Activated T-helper 9 cell treated with anti-CD3 and anti-CD28 coated beads, Interleukin-2, amount 50 U/mL, for 16 hours (primary cell): ENCODE data around the gene APOB.
"Not testable (repeated sequence)": the region's sequence is repeated elsewhere in the genome, so short reads cannot be mapped to it uniquely, and the experiment has no call there.

ENCODE experiments used
- DNase-seq: peaks from one replicate; pipeline ENCODE4 v3.0.0-alpha.2; 2020; ENCODE audit warnings: low read depth

Gene APOB

GRCh38 chr2:21033237-21034155 is 10.4 kb downstream of the APOB start:
- no peak for DNase-seq

- no peak for DNase-seq
Measured at GRCh38 chr2:21032338-21033236, 11.3 kb downstream of the APOB start.

DNA sequence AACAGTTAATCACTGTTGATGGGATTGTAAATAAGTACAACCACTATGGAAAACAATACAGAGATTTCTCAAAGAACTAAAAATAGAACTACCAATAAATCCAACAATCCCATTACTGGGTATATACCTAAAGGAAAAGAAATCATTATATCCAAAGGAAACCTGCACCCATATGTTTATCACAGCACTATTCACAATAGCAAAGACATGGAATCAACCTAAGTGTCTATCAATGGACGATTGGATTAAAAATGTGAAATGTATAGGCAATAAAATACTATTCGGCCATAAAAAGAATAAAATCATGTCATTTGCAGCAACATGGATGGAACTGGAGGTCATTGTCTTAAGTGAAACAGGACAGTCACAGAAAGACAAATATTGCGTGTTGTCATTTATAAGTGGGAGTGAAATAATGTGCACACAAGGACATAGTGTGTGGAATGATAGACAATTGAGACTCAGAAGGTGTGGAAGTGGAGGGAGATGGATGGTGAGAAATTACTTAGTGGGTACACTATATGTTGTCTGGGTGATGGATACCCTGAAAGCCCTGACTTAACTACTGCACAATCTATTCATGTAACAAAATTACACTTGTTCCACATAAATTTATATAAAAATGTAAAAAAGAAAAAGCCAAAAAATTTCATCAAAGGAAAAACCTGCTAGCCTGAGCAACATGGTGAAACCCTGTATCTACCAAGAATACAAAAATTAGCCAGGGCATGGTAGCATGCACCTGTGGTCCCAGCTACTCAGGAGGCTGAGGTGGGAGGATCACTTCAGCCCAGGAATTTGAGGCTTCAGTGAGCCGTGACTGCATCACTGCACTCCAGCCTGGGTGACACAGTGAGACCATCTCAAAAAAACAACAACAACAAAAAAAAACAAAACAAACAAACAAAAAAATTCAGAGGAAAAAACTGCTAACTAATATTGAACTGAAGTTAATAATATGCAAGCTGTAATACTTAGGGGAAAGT is 12.6 kb downstream of the APOB start:
- no peak for DNase-seq

DNA sequence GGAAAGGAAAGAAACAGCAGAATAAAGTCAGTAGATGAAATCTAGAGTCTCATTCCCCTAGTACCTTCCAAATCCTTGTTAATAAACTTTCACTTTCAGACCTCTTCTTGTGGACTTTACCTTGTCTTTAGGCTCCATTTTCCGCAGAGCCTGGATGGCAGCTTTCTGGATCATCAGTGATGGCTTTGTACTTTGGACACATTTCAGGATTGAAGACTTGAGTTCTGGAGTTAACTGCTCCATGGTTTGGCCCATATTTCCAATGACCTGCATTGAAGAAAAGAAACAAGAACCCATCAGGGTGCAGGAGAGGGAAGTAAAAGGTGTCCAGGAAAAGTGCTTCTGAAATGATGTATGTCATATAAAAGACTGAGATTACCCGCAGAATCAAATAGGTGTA is 14.4 kb downstream of the APOB start:
- DNase-seq: no peak

GRCh38 chr2:21028951-21029350 is 14.9 kb downstream of the APOB start:
- DNase-seq: not testable (repeated sequence)

DNA sequence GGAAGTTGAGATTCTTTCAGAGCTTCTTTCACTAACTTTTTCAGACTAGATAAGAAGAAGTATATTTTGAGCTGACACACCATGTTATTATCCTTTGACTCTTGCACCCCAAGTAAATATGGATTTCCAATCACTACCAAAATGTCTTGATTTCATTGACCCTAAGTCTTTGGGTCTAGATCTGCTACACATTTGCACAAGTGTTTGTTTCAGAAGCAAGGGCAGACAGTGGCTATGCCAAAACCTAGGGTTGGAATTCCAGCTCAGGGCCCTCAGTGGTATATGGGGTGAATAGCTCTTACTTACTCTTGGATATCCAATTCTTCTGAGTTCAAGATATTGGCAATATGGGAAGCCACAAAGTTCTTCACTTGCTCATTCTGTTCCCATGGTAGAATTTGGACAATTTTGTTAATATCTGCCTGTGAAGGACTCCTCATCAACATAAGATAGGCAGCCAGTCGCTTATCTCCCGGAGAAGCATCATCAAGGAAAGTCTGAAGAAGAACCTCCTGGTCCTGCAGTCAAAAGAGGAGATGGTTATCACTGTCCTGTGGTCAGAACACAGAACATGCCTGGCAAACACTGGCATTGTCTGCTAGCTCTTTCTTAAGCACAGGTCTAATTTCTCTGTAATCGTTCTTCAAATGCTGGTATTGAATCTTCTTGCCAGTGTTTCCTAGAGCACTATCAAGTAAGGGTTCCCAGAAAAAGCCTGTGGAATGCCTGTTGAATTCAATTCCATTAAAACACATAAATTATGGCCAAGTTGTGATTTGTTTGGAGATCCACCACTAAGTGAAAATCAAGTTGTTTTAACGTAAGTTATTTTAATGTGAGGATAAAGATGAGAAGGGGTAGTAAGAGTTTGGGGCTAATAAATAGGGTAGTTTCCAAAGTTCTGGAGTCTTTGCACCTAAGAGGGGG is 15.6 kb downstream of the APOB start:
- DNase-seq: no peak

DNA sequence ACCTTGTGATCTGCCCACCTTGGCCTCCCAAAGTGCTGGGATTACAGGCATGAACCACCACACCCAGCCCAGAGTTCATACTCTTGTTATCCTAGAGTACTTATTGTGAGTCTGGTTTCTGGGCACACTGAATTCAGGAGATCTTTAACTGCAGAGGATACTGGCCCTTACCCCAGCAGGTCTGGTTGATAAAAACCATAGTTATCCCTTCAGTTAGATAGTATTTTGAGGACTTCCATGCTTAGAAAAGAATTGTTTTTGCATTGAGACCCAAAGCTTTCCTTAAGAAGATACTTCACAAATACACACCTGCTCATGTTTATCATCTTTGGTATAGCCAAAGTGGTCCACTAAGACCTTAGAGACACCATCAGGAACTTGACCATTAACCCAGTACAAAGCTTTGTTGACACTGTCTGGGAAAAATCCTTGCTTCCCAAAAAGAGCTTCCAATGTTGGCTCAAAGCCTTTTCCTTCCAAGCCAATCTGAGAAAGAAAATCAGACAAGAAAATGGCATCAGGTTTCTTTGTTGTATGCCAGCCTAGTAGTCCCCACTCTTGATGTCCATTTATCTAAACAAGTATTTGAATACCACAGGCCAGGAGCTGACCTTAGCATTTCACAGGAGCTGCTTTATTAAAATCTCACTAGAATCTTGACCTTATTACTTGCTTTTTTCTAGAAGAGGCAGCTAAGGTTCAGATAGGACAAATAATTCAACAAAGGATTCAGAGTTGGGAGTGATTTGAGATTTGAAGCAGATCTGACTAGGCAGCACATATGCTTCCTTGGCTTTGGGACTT is 17.2 kb downstream of the APOB start:
- DNase-seq: no peak

- DNase-seq: no peak
Measured at GRCh38 chr2:21025690-21026478, 18.0 kb downstream of the APOB start.

DNA sequence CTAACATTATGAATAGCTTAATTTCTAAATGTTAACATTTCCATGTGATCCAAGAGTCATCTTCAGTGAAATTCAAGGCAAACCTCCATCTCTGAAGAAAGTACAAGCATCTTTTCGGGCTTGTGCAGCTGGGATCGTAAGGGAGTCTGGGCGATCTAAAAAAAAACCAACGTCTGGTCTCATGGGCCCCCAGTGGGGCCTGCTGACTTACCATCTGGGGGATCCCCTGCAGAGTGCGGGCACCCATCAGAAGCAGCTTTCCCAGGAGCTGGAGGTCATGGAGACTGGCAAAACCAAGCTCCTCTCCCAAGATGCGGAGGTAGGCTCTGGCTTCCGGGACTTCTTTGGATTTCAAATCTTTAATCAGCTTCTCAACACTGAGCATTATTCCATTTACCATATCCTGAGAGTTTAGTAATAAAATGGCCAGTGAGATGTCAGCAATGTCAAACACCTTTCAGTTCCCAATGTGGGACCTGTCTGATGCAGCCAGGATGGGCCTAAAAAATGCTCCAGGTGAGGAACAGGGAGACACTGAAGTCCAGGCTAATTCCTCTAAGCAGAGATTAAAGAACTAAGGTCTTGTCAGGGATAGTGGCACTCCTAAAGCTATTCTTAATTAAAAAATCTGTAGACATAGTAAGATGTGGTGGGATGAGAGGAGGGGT is 19.0 kb downstream of the APOB start:
- no peak for DNase-seq

DNA sequence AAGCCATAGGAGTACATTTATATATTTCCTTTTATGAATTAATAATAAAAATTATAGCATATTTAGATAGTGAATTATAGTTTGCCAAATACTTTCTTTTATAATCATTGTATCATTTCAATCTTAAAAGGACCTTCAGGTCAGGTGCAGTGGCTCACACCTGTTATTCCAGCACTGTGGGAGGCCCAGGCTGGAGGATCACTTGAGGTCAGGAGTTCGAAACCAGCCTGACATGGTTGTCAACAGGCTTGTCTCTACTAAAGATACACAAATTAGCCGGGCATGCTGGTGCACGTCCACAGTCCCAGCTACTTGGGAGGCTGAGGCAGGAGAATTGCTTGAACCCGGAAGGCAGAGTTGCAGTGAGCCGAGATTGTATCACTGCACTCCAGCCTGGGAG is 19.7 kb downstream of the APOB start:
- DNase-seq: no peak

DNA sequence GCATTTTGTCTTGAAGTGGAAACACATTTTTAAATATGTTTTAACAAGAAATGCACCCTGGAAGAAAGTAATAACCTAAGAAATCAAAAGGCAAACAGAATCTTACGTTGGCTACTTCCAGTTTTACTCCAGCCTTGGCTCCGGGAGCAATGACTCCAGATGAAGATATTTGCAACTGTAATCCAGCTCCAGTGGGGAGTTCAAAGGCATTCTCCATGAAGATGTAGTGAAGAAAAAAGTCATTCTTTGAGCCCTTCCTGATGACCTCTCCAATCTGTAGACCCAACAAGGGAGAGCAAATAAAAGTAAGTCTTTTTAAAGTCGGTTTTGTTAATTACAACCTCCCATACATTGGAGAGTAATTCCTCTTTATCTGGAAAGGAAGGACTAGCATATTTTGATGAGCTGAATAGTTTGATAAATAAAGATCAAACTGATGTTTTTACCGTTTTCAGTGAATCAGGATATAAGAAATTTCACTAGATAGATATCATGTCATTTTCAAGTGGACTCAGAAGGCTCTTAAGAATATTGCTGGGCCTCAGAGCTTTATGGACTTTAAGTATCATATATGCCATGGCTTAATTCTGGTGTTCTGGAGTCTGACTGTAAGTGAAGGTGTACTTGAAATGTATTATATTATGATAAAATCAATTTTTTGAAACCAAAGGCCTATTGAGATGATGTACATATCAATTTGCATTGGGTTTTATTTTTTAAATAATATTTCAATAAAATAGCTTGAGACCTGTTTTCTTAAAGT is 20.3 kb downstream of the APOB start:
- DNase-seq: no peak

DNA sequence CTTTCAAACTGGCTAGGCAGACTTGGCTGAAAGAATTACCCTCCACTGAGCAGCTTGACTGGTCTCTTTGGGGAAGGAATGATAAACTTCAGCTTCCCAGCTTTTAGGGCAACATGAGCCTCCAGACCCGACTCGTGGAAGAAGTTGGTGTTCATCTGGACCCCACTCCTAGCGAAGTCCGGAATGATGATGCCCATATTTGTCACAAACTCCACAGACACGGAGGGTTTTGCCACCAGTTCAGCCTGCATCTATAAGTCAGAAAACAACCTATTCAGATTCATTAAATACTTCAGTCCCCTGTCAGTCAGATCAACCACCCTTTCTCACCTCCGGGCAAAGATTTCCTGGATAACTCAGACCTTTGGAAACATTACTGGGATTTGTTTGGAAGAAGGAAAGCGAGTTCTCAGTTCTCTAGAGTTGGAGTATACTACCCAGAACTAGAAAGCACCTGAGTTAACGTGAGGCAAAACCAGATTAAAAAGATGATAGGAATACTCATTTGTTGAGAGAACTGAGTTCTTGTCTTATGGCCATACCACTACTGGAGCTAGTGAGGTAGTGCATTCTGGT is 21.0 kb downstream of the APOB start:
- no peak for DNase-seq

GRCh38 chr2:21021430-21021829 is 22.4 kb downstream of the APOB start:
- no peak for DNase-seq

GRCh38 chr2:21020668-21021288 is 23.1 kb downstream of the APOB start:
- DNase-seq: no peak

DNA sequence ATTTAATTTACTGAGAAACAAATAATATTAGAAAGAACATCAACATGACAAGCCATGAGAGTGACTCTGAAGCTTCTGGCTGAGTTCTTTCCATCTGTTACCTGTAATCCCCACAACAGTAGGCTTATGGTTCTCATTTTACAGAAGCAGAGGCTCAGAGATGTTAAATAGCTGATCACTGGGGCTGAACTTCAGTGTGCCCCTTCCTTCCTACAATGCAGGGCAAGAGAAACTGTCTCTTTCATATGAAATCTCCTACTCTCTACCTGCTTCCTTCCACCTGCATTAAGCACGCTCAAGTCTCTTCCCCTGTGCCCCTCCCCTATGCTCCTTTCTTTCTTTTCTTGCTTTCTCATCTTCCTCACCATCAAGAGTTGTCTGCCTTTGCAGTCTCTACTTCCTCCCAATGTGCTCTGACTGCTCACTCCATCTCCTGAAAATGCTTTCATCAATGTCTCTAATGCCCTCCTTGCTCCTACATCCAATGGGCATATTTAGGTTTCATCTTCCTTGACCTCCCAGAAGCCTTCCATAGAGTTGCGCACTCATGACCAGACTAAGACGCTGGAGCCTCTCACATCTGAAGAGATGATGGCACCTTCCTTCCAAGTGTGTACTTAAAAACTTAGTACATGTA is 23.7 kb downstream of the APOB start:
- DNase-seq: no peak

- no peak for DNase-seq
Measured at GRCh38 chr2:21019678-21020021, 24.2 kb downstream of the APOB start.
